ENCODE results near the gene DOCK3.
"Not testable (repeated sequence)": the region's sequence is repeated elsewhere in the genome, so short reads cannot be mapped to it uniquely, and the experiment has no call there.

DOCK3 gene

GRCh38 chr3:50883755-50884154 lies 209.0 kb downstream of the DOCK3 start:
- no peak for DNase-seq (ENCODE audit: low read depth)

GRCh38 chr3:50885070-50885850 lies 210.5 kb downstream of the DOCK3 start:
- DNase-seq (ENCODE audit: low read depth): no peak

GRCh38 chr3:50890688-50891344 lies 216.1 kb downstream of the DOCK3 start:
- DNase-seq (ENCODE audit: low read depth): no peak

GRCh38 chr3:50901097-50901496 lies 226.4 kb downstream of the DOCK3 start:
- not testable (repeated sequence) for DNase-seq (ENCODE audit: low read depth)

GRCh38 chr3:50912746-50913145 lies 238.0 kb downstream of the DOCK3 start:
- no peak for DNase-seq (ENCODE audit: low read depth)

GRCh38 chr3:50913260-50913659 lies 238.5 kb downstream of the DOCK3 start:
- DNase-seq (ENCODE audit: low read depth): no peak

- DNase-seq (ENCODE audit: low read depth): not testable (repeated sequence)
Measured at GRCh38 chr3:50922071-50922470, 247.3 kb downstream of the DOCK3 start.

- DNase-seq (ENCODE audit: low read depth): no peak
Measured at GRCh38 chr3:50923955-50924354, 249.2 kb downstream of the DOCK3 start.

- DNase-seq (ENCODE audit: low read depth): no peak
Measured at GRCh38 chr3:50924638-50925037, 249.9 kb downstream of the DOCK3 start.

GRCh38 chr3:50926868-50927267 lies 252.1 kb downstream of the DOCK3 start:
- DNase-seq (ENCODE audit: low read depth): no peak

- DNase-seq (ENCODE audit: low read depth): no peak
Measured at GRCh38 chr3:50930371-50931208, 255.9 kb downstream of the DOCK3 start.

- DNase-seq (ENCODE audit: low read depth): not testable (repeated sequence)
Measured at GRCh38 chr3:50932918-50933317, 258.2 kb downstream of the DOCK3 start.

GRCh38 chr3:50936389-50936788 lies 261.7 kb downstream of the DOCK3 start:
- no peak for DNase-seq (ENCODE audit: low read depth)

GRCh38 chr3:50947419-50947818 lies 272.7 kb downstream of the DOCK3 start:
- no peak for DNase-seq (ENCODE audit: low read depth)

- DNase-seq (ENCODE audit: low read depth): no peak
Measured at GRCh38 chr3:50950591-50950990, 275.9 kb downstream of the DOCK3 start.

- no peak for DNase-seq (ENCODE audit: low read depth)
Measured at GRCh38 chr3:50953825-50954414, 279.2 kb downstream of the DOCK3 start.

- DNase-seq (ENCODE audit: low read depth): no peak
Measured at GRCh38 chr3:50961386-50961785, 286.7 kb downstream of the DOCK3 start.

- no peak for DNase-seq (ENCODE audit: low read depth)
Measured at GRCh38 chr3:50971487-50971924, 296.8 kb downstream of the DOCK3 start.

- no peak for DNase-seq (ENCODE audit: low read depth)
Measured at GRCh38 chr3:50972029-50972428, 297.3 kb downstream of the DOCK3 start.

- DNase-seq (ENCODE audit: low read depth): not testable (repeated sequence)
Measured at GRCh38 chr3:50978586-50978985, 303.9 kb downstream of the DOCK3 start.

GRCh38 chr3:50978991-50979667 lies 304.4 kb downstream of the DOCK3 start:
- no peak for DNase-seq (ENCODE audit: low read depth)
